HG03354 (cell line): ENCODE measurements around the gene UTP25.

ENCODE experiments used
- ATAC-seq: cut with Tn5 transposase; IDR thresholded peaks from one replicate; pipeline ENCODE4 v1.9.1; 2021; ENCODE audit warnings: mild to moderate bottlenecking; ENCODE audit not compliant: unreplicated experiment, poor library complexity, severe bottlenecking

UTP25 gene

DNA sequence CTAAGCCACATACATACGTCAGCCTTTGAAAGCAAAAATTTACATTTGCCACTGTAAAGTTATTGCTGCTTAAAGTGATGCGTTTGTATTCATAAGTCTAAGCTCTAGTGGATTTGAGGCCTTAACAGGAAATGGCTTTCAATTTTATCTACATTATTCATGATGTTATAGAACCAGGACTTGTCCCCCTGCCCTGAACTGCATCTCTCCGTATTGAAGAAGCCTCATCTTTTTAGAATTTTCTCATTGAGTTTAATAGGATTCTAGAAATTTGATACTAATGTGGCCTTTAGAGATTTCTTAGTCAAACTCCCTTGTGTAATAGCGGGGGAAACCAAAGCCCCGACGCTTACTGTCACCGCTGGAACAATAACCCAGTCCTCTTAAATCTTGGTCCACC is 9.9 kb downstream of the UTP25 start:
- no peak for ATAC-seq

DNA sequence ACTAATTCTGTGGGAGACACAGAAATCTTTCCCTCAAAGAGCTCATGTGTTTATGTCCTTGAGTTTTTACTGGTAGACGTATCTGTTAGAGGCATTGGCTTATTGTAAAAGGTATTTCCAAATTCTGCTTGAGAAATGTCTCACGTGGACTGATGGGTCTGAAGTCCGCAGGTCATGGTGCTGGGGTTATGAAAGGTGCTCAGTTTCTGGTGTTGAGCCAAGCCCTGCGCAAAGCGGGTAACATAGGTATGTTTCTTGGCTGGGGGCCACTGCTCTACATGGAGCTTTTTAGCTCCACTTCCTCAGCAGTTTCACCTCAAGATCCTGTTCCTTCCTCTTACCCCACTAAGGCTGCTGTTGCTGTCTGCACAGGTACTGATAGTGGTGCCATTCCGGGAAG is 10.8 kb downstream of the UTP25 start:
- no peak for ATAC-seq

DNA sequence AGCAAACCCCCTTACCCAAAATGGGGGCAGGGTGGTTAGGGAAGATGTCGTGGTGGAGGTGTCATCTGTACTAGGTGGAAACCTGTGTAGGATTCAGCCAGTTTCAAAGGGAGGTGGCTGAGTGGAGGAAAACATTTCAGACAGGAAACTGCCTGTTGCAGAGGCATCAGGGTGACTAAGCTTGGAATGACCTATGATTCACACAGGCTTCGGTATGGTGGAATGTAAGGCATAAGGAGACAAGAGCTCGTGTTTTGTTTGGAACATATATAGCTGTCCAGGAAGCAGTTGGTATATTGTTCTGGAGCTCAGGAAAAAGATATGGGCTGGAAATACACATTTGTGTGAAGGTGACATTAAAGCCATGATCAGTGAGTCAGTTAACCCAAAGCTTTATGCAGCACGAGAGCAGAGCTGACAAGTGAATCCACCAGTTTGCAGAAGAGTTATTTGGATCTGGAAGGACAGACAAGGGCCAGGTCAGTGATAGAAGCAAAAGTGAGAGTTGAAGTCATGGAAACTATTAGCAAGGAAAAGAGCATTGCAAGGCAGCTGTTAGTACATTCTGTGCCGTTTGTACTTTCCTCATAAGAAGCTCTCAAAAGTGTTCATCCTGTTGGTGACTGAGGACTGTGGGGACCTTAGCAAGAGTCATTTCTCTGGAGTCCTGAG is 12.2 kb downstream of the UTP25 start:
- ATAC-seq, result no peak

DNA sequence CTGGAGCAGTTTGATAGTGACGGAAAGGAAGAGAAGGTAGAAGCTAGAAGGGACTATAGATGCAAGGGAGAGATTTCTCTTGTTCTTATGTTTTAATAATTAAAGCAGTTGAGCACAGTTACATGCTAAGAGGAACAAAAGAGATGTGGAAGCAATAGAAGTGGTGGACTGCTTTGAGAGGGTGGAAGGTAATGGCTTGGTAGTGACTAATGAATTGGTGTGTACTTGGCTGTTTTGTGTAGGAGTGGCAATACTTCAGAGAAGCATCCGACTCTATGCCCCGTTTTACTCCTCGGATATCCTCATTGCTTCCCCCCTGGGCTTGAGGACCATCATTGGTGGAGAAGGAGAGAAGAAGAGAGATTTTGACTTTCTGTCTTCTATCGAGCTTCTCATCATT is 12.8 kb downstream of the UTP25 start:
- ATAC-seq, result no peak

DNA sequence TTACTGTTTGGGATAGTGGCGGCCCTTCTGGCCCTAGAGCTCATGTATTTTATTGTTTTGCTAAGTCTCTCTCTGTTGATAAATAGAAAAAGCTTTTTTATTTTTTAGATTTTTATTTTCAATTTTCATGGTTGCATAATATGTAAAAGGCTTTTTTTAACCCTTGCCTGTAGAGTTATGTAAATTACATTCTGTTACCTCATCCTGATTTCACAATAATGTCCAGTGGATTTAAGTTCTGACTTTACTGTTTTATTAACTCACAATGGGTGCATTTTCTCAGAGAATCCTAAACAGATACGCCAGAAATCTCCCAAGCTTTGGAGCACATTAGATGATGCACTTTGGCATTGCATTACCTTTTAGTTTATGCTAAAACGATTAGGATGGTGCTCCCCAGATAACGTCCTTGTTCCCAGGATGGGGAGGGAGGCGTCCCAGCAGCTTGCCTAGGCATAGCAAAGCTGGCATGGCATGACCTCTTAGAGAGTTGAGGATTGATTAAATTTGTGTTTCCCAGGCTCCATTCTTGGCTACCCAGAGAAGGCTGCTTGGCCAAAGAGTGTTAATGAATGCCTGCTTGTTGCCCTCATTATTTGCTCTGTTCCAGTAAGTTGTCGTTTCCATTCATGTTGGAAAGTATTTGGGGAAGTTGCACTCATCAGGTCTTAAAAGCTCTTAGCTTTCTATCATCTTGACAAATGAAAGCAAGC is 17.1 kb downstream of the UTP25 start:
- ATAC-seq, result no peak

DNA sequence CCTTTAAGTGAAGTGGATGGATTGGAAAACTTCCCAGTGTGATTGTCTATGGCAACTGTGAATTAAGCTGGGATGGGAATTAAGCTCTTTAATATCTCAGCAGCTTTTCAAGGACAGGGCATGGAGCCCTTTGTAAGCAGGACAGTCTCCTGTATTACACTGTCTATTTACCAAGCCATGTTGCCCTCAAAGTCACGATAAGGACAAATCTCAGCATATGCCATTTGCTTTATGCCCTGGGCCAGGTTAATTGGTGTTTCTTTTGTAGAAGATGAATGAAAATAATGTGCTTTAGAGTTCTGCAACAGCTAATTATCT is 17.6 kb downstream of the UTP25 start:
- ATAC-seq, result no peak

DNA sequence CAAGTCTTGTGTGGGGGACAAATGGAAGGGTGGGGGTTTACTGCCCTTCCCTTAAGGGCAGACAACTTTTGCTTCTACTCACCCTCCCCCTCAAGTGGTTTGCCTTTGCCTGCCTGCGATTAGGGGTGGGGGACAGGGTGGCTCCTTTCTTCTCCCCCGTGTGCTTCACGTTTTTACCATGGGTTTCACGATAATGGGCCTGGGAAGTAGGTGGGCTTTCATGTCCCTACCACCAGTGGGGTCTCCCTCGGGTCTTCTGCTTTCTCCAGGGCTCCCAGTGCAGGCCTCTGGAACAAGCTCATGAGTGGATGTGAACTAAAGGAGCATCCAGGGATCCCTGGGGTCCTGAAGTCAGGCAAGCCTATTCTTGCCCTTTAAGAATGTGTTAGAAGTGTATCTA is 21.6 kb downstream of the UTP25 start:
- no peak for ATAC-seq

DNA sequence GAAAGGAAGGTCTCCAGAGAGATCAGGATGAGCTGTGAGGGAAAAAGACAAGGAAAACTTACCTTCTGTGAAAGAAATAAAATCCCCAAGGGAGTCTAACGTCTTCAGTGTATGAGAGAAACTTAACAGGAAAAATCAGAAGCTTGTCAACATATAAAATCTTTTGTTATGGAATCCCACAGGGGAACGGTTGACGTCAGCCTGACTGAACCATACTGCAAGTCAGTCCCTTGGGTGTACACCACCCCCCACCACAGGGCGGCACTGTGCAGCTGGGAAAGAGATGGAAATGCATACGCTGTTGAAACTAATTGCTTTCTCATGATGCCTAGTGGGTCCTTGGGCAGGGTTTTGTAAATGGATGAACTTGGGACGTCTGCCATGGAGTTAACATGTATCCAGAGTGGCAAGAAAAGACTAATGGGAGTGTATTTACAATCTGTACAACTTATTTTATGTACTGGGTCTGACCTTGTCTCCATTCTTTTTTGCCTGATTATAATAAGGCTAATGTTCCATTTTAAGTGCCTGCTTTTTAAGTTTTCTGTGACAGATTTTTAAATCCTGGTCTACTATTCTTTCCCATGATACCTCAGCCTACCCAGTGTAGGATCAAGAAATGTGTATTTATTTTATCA is 22.7 kb downstream of the UTP25 start:
- peak; percentile 67 for ATAC-seq

DNA sequence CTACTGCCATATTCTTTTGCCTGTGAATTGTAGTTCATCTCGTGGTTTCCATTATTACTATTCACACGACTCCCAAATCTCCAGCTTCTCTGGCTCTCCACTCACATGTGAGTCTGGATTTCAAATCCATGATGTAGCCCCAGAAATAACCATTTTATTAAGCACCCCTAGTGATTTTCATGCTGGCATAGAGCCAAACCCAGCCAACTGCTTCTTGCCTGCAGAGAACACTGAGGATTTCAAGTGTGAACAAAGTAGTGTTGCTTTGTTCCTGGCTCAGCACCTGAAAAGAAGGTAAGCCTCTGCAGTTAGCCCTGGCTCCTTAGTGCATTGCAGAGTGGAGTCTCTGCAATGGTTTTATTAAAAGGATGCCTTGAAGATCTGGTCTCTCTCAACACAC is 25.9 kb downstream of the UTP25 start:
- ATAC-seq, result no peak

DNA sequence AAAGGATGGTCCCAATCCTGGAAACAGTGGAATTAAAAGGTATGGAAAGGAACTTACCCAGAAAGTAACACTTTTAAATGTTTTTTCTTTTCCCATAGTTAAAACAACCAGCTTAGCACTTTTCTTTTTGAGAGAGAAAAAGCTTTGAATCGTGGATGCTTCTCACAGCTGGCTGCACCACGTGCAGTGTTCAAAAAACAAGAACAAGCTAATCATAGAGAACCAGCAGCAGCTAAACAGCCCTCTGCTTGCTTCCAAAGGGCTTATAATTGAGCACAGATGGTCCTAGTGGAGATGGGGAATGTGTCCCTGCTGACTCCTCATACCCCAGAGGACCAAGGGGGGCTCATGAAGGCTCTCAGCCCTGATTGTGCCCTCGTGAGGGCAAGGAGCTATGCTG is 26.4 kb downstream of the UTP25 start:
- ATAC-seq, result no peak

DNA sequence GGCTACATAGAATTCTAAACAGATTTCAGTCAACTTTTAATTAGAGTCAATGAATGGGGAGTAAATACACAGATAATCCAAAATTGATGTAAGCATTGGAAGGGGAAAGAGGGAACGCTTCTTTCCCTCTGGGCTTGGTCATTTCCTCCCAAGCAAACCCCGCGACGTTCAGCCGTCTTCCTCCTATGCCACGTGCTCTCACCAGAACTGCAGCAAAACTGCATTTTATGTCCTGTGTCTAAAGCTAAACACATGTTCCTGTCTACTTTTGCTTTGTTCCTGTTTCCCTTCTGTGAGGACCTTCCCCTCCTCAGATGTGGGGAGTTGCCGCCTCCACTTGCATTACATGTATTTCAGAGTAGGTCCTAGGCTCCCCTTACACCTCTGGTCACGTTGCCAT is 27.2 kb downstream of the UTP25 start:
- ATAC-seq, result no peak

DNA sequence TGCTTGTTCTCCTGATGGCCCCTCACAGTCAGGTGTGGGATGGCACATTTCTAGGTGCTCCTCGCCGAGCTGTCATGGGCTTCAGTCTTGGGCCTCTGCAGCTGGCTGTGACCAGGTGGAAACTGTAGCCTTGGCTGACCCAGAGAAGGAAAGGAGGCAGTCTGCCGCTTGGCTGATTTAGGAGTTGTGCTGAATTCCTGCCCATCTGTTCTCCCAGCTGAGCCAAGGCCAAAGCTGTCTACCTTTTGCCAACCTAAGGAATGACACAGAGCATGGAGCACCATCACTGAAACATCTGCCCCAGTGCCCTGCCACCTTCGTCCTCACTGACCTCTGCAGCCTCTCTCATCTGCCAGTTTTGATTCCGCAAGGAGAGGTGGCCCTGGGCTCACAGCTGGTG is 27.9 kb downstream of the UTP25 start:
- ATAC-seq, result no peak

DNA sequence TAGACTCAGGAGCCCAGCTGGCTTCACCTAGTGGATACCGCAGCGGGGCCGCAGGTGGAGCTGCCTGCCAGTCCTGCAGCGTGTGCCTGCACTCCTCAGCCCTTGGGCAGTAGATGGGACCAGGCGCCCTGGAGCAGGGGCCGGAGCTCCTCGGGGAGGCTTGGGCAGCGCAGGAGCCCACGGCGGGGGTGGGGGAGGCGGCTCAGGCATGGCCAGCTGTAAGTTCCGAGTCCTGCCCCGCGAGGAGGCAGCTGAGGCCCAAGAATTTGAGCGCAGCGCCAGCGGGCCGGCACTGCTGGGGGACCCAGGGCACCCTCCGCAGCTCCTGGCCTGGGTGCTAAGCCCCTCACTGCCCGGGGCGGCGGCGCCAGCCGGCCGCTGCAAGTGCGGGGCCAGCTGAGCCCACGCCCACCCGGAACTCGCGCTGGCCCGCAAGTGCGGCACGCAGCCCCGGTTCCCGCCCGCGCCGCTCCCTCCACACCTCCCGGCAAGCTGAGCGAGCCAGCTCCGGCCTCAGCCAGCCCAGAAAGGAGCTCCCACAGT is 30.9 kb downstream of the UTP25 start:
- ATAC-seq, result no peak

DNA sequence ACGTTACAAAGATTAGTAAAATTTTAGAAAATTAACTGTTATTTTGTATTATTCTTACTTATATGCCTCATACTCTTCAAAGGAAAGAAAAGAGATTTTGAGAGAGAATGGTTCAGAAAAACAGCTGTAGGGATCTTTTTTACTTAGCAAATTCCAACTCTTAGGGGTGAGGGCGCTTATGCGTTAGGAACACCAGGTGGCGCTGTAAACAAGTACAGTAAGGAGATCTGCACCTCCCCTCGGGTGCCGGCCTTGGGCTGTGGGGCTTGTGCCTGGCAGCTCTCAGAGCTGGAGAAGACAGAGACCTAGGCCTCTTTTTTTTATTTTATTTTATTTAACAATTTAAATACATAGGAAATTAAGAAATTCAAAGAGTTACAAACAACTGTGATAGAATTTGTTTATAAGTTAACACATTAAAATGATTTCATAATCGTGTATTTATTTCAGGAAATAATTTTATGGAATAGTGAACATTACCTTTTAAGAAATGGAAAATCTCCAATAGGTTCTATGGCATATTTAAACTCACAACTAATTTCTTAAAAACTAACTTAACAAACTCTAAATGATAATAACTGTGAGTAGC is 32.6 kb downstream of the UTP25 start:
- peak; percentile 98 for ATAC-seq

DNA sequence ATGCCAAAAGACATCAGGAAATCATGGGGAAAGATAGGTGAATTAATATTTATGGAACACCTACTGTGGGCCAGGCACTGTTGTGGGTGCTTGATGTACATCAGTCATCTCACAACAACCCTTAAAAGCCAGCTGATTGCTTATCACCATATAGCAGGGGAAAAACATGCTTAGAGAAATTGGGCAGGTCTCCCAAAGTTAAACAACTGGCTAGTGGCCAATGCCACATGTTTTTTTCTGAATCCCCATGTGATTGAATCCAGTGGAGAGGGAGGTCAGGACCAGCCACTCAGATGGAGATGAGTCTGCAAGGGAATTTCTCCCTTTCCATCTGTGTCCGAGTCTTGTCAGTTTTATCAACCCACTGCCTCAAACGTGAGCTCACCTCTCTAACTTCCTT is 33.5 kb downstream of the UTP25 start:
- no peak for ATAC-seq

DNA sequence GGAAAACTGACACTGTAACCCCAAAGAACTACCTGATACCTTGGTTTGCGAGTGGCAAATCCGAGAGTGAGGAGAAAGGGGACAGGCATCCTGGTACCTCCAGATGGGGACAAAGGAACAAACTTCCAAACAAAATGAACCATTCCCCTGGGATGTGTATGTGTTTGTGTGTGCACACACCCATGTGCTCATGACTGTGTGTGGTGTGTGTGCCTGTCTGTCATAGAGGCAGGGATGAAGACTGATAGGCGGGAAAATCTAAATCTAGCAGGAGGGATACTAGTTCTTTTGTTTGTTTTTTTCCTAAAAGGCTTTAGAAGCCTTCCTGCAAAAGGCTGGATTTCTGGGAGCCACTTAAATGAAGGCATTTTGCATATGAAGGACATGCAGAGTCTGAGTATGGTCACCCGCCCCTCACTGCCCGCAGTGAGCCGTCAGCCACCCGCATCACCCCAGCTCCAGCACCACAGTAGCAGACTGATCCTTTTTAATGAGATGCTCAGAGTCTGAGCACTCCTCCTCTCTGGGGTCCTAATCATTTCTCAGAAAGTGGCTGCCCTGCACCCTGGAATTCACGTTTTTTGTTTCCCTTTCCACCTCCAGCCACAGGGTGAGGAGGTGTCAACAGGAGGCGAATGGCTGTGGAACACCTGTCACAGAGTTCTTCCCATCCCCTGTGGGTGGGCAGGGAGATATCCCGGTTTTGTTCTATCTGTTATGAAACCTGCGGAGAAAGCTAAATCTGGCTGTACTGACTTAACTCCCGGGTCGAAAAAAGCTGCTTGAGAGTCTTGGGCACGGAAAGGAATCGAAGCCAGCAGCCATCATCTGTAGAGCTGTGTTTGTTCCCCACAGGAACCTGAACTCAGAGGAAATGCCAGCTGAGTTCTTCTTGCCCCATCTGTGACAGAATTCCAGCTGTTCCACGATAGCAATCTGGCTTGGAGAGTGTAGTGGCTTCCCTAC is 34.9 kb downstream of the UTP25 start:
- ATAC-seq, result no peak

DNA sequence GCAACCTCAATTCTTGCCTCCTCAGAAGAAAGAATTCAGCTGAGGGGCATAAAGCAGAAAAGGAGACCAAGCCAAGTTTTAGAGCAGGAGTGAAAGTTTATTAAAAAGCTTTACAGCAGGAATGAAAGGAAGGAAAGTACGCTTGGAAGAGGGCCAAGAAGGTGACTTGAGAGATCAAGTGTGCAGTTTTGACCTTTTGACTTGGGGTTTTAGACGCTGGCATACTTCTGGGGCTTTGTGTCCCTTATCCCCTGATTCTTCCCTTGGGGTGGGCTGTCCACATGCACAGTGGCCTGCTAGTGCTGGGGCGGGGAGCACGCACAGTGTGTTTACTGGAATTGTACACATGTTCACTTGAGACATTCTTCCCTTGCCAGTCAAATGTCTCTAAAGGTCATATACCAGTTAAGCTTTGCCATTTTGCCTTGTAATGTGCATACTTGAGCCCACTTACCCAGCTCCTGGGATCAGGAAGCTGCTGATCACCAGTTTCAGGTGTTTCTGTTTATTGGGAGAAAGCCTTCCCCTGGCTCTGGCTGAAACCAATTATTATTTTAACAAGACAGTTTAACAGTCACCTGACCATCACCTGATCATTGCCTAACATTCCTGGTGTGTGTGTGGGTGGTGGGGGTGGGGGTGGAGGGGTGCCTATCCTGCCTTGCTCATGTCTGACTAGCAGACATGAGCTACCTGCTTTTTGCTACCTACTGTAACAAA is 36.2 kb downstream of the UTP25 start:
- no peak for ATAC-seq

DNA sequence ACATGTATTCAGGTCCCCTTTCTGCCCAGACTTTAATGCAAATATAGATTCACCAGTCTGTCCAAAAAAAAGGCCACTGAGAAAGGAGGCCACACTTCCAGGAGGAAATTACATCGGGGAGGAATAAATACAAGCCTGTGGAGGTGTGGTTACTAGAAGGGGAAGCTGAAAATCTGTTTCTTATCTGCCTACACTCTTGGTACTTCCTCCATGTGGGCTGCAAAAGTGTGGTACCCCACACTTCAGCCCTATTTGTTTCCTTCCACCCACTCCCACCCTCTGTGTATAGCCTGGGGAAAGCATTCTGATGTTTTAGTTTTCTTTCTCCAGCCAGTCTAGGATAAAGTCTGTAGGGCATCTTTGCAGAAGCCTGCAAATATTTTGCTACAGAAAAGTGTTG is 38.4 kb downstream of the UTP25 start:
- ATAC-seq, result no peak
